Superior temporal gyrus (tissue), 1 donor: ENCODE results near the gene ZNF280C.
A peak's percentile ranks its signal among the peaks of the same experiment; 100 is the strongest.

Source experiments
- DNase-seq: peaks from one replicate; pipeline ENCODE4 v3.0.0-alpha.2; 2016; ENCODE audit errors: extremely low spot score

ZNF280C gene

DNA sequence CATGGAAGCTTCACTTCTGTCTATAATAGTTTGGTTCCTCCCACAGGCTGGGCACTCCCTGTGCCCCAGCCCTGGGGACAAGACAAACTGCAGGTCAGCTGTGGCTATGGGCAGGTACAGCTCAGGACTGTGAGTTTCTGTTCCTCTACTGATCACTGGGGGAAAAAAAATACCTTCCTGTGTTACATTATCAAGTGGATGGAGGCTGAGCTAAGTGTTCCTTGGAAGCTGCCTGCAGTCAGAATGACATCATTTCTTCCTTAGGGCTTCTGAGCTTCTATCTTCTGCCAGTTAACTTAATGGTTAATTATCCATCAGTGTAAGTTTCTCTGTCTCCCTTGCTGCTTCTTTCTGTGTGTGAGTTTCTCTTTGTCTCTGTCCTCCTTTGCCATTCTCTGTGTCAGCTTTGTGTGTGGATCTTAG lies 92.3 kb downstream of the ZNF280C start:
- DNase-seq: peak; percentile 9

DNA sequence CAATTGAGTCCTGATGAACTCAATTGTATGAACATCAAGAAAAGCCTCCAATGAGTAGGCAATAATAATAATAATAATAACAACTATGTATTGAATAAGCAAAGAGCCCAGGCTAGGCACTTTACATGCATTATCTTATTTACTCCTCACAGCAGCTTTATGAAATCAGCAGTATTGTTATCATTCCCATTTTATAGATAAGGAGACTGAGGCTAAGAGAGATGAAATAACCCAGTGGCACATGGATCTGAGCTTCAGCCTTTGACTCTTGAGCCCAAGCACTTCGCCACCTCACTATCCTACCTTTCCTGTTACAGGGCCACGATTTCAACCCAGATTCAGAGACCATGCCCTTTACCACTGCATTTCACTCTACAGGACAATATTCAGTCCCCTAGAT lies 93.8 kb downstream of the ZNF280C start:
- no peak for DNase-seq

DNA sequence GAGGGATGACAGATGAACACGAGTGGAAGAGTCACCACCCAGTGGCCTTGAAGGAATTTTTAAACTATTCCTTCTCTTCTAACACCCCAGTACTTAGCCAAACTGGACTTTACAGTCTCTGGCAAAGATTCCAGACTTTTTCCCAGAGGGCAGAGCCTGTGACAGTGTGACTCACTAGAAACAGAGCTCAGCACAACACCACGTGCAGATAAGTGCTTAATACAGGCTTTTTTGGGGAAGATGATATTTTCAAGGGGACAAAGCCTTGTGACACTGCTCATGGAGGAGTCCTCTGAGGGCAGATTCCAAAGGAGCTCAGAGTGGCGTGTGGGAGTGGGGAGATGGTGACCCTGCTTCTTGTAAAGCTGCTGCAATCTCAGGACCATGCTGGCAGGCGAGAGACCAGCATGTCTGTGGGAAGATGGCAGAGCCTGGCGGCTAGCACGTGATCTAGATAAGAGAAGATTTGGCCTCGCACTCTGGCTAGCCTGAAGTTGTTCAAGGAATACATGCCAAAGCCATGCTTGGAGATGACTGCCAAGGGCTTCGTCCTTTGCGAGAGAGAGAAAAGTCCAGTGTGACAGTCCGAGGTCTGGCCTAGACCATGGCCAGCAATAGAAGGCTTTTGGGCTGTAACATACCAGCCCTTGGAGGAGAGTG lies 94.5 kb downstream of the ZNF280C start:
- peak; percentile 47 for DNase-seq

DNA sequence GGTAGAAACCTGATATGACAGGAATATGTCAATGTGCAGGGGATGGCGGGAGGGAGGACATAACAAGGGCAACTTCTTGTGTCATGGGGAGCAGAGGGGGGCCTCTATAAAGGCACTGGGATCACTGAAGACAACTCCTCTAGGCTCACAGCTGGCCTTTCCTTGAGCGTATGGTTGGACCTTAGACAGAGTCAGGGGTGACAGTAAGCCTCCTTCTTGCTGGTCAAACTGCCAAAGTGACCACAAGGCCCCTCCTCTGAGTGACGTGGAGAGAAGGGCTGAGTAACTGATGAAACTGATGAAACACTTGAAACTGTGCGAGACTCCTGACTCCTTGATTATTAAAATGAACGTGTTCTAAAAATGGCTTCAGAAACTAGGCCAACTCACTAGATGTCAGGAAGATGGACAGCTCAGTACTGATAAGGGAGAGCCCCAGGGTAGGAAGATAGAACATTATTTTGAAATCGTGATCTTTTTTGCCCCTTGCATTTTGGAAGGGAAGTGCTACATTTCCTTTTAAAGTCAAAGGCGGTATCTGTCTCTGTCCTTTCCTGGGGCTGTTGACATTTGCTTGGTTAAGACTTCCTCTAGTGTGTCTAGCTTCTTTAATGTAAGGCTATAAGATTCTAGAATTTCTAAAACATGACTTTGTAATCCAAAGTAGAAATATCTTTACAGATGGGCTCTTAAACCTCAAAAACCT lies 95.4 kb downstream of the ZNF280C start:
- peak; percentile 61 for DNase-seq

DNA sequence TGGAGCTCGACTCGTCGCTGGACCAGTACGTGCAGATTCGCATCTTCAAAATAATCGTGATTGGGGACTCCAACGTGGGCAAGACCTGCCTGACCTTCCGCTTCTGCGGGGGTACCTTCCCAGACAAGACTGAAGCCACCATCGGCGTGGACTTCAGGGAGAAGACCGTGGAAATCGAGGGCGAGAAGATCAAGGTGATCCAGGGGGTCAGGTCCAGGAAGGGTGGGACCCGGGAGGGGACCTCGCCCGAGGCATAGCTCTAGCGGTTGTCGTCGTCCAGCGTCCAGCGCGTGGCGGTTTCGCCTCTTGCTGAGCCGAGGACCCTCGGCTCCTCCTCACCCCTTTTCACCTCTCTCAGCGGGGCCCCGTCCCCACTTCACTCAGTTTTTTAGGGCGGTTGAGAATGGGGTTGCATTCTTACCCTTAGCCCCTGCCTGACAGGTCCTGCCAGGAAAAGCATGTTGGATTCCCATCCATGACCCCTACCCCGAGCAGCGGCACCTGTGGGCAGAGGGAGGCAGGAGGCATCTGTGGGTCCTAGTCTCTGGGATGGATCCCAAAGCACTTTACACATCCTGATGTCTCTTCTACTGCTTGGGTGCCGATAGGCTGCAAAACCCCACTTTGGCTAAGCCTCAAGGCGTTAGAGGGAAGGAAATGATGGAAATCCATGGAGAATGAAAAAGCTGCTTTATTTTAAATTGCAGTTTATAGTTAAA lies 96.4 kb downstream of the ZNF280C start:
- DNase-seq: peak; percentile 17

DNA sequence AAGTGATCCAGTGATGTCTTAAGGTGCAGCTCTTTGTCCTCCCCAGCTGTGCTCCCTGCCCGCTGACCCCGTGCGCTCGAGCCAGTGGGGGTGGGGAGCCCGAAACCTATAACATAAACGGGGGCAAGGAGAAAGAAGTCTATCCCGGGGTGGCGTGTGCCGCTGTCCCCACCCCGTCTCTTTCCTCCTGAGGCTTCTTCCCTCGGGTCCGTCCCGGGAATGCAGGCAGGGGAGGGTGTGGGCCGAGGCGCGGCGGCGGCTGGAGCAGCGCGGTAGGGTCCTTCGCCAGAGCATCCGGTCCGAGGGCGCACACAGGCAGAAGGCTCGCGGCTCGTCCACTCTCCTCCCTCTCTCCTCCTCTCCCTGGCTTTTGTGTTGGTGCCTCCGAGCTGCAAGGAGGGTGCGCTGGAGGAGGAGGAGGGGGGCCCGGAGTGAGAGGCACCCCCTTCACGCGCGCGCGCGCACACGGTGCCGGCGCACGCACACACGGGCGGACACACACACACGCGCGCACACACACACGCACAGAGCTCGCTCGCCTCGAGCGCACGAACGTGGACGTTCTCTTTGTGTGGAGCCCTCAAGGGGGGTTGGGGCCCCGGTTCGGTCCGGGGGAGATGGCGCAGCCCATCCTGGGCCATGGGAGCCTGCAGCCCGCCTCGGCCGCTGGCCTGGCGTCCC lies 97.1 kb downstream of the ZNF280C start, which contains the start of gene RAB33A:
RAB33A (plus strand) TSS at position 517 of the 681 bp plus-strand sequence; CDS start at position 618, 101 bp downstream.
- DNase-seq: peak; percentile 72

GRCh38 chrX:130170752-130171445 lies 97.8 kb downstream of the ZNF280C start:
- DNase-seq: peak; percentile 91

- no peak for DNase-seq
Measured at GRCh38 chrX:130167040-130167439, 101.7 kb downstream of the ZNF280C start.

DNA sequence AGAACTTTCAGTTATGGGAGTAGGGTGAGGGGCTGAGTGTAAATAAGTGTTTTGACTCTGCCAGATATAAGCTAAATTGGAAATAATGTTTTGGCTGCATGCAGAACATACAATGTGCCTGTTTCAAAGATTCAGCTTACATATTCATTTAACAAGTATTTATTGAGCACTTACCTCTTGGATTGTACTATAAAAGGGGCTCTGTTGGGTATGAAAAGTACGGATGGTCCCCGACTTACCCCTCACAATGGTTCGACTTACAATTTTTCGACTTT lies 102.3 kb downstream of the ZNF280C start:
- DNase-seq: no peak

GRCh38 chrX:130165703-130166502 lies 102.8 kb downstream of the ZNF280C start, which contains the start of gene AIFM1:
Gene AIFM1, minus strand, starts transcription at chrX:130165841. Its CDS starts 185 bp downstream, at chrX:130165656.
- DNase-seq: peak; percentile 88

- DNase-seq: peak; percentile 24
Measured at GRCh38 chrX:130165181-130165702, 103.5 kb downstream of the ZNF280C start.

GRCh38 chrX:130163398-130163797 lies 105.3 kb downstream of the ZNF280C start:
- no peak for DNase-seq

GRCh38 chrX:130162094-130162735 lies 106.5 kb downstream of the ZNF280C start:
- no peak for DNase-seq

GRCh38 chrX:130159776-130160175 lies 108.9 kb downstream of the ZNF280C start:
- no peak for DNase-seq

GRCh38 chrX:130158311-130158710 lies 110.4 kb downstream of the ZNF280C start:
- DNase-seq: no peak

DNA sequence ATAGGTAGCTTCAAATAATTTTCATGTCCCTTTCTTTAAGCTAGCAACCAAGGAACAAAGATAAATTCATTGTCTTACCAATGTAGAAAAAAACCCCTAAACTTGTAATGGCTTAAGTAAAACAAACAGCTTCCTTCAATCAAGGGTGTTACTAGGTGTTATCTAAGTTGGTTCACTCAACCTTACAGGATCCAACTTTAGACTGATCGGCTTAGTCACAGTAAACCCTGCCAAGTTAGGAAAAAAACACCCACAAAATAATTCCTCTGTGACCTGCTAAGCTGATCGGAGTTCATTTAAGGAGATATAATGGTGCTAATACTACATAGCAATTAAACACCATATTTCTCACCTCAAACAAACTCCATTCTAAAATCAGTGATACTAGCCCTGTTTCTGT lies 113.1 kb downstream of the ZNF280C start:
- DNase-seq: no peak
